Transverse colon (tissue), 4 donors: ENCODE results near the gene NUDCD2.

ENCODE experiments used
- CTCF ChIP-seq, 5 experiments: fragments of 200-600 bp in 3 of 5; fragments of 450-650 bp in 2 of 5; sonication (generic) in 3 of 5; IDR thresholded peaks; 1 replicate in 2 of 5; 2 replicates in 3 of 5; pipeline ENCODE4 v1.5.1; 2016 to 2017; ENCODE audit warnings: antibody characterized with exemption in 5 of 5, inconsistent platforms in 3 of 5, mild to moderate bottlenecking in 2 of 5, moderate library complexity in 1 of 5
- EP300 ChIP-seq: sonication (generic); formaldehyde crosslinking; IDR thresholded peaks from one replicate; pipeline ENCODE4 v1.6.1; 2017; ENCODE audit warnings: antibody characterized with exemption, low read depth
- POLR2A ChIP-seq: fragments of 450-650 bp; IDR thresholded peaks from one replicate; pipeline ENCODE4 v1.6.1; 2016; ENCODE audit warnings: antibody characterized with exemption, mild to moderate bottlenecking, moderate library complexity
- POLR2AphosphoS5 ChIP-seq, 3 donors: sonication (generic); formaldehyde crosslinking; IDR thresholded peaks; one replicate each; pipeline ENCODE4 v1.6.1; 2016; ENCODE audit warnings: antibody characterized with exemption in 3 of 3

DNA sequence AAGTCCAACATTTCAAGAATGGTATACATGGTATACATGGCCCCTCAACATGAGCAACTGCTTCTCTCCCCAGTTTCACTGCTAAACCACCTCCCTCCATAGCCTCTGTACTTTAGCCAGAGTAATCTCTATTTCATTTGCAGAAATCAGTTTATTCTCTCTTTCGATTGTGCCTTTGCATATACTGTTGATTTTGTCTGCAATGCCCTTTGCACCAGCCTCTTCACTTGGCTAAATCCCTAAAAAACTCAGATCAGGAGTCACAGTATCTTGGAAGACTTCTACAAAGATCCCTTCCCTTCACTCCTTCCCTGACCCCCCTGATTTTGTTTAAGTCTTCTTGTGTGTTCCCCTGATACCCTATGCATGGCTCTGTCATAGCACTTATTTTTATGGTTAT is 27.4 kb downstream of the NUDCD2 start:
- TF ChIP-seq CTCF (IDR thresholded peaks at IDR 0.05) (no peak), EP300 (no peak), POLR2A (no peak), POLR2AphosphoS5 (IDR thresholded peaks at IDR 0.05) (no peak)
